Measurements from ENCODE around the gene ULK1.
A peak's percentile ranks its signal among the peaks of the same experiment; 100 is the strongest.

ULK1 gene

GRCh38 chr12:131920157-131920508, 25.7 kb downstream of the ULK1 start:
- DNase-seq (ENCODE audit: low read depth), result no peak

- DNase-seq (ENCODE audit: low read depth), result no peak
Observed at GRCh38 chr12:131920902-131921840, 26.7 kb downstream of the ULK1 start.

GRCh38 chr12:131921866-131922769, 27.7 kb downstream of the ULK1 start:
- no peak for DNase-seq (ENCODE audit: low read depth)

- DNase-seq (ENCODE audit: low read depth), result no peak
Observed at GRCh38 chr12:131922772-131923171, 28.4 kb downstream of the ULK1 start.

GRCh38 chr12:131923260-131923659, 28.8 kb downstream of the ULK1 start:
- DNase-seq (ENCODE audit: low read depth), result no peak

- no peak for DNase-seq (ENCODE audit: low read depth)
Observed at GRCh38 chr12:131927110-131928079, 33.0 kb downstream of the ULK1 start.

- no peak for DNase-seq (ENCODE audit: low read depth)
Observed at GRCh38 chr12:131928080-131928710, 33.8 kb downstream of the ULK1 start.

- peak; percentile 90 for DNase-seq (ENCODE audit: low read depth)
Observed at GRCh38 chr12:131928711-131929580, 34.5 kb downstream of the ULK1 start, which contains the start of gene PUS1. Gene PUS1 (plus strand): TSS chr12:131929276. CDS start chr12:131929723, 447 bp downstream.

- no peak for DNase-seq (ENCODE audit: low read depth)
Observed at GRCh38 chr12:131929581-131930456, 35.4 kb downstream of the ULK1 start.

GRCh38 chr12:131930510-131930909, 36.1 kb downstream of the ULK1 start:
- no peak for DNase-seq (ENCODE audit: low read depth)

GRCh38 chr12:131933387-131933786, 39.0 kb downstream of the ULK1 start:
- DNase-seq (ENCODE audit: low read depth), result no peak

GRCh38 chr12:131934535-131934934, 40.1 kb downstream of the ULK1 start:
- DNase-seq (ENCODE audit: low read depth), result no peak

GRCh38 chr12:131938082-131938481, 43.7 kb downstream of the ULK1 start:
- DNase-seq (ENCODE audit: low read depth), result no peak

GRCh38 chr12:131939007-131939406, 44.6 kb downstream of the ULK1 start:
- no peak for DNase-seq (ENCODE audit: low read depth)

- no peak for DNase-seq (ENCODE audit: low read depth)
Observed at GRCh38 chr12:131940141-131940547, 45.7 kb downstream of the ULK1 start.

GRCh38 chr12:131941116-131941986, 46.9 kb downstream of the ULK1 start:
- DNase-seq (ENCODE audit: low read depth), result no peak

- DNase-seq (ENCODE audit: low read depth), result no peak
Observed at GRCh38 chr12:131941987-131942341, 47.5 kb downstream of the ULK1 start.

GRCh38 chr12:131942671-131943070, 48.2 kb downstream of the ULK1 start:
- DNase-seq (ENCODE audit: low read depth), result no peak
